ENCODE measurements around the gene EFNA5. TPM values are rescaled to one million over a fixed set of nuclear protein-coding genes. Genes with fewer than 3 reads are reported as not detected.
"Not testable (repeated sequence)": the region's sequence is repeated elsewhere in the genome, so short reads cannot be mapped to it uniquely, and the experiment has no call there.

The EFNA5 gene
- polyA plus RNA-seq, 3 donors, result 24.7 to 26.4 (median 24.7) TPM

GRCh38 chr5:107466233-107466769, 204.4 kb downstream of the EFNA5 start:
- DNase-seq, result peak; percentile 92

GRCh38 chr5:107464876-107465275, 205.9 kb downstream of the EFNA5 start:
- no peak for DNase-seq

GRCh38 chr5:107464416-107464815, 206.3 kb downstream of the EFNA5 start:
- DNase-seq, result no peak

GRCh38 chr5:107463731-107464130, 207.0 kb downstream of the EFNA5 start:
- no peak for DNase-seq

- DNase-seq, result no peak
Observed at GRCh38 chr5:107461770-107462169, 209.0 kb downstream of the EFNA5 start.

- DNase-seq, result no peak
Observed at GRCh38 chr5:107460789-107461188, 209.9 kb downstream of the EFNA5 start.

GRCh38 chr5:107459605-107460004, 211.1 kb downstream of the EFNA5 start:
- DNase-seq, result no peak

GRCh38 chr5:107458322-107458721, 212.4 kb downstream of the EFNA5 start:
- no peak for DNase-seq

- DNase-seq, result no peak
Observed at GRCh38 chr5:107457881-107458280, 212.9 kb downstream of the EFNA5 start.

GRCh38 chr5:107457138-107457537, 213.6 kb downstream of the EFNA5 start:
- no peak for DNase-seq

- DNase-seq, result no peak
Observed at GRCh38 chr5:107456281-107456715, 214.4 kb downstream of the EFNA5 start.

- peak; percentile 77 for DNase-seq
Observed at GRCh38 chr5:107455111-107455544, 215.6 kb downstream of the EFNA5 start.

GRCh38 chr5:107451827-107452226, 218.9 kb downstream of the EFNA5 start:
- DNase-seq, result not testable (repeated sequence)

- no peak for DNase-seq
Observed at GRCh38 chr5:107451028-107451427, 219.7 kb downstream of the EFNA5 start.

- no peak for DNase-seq
Observed at GRCh38 chr5:107450531-107450930, 220.2 kb downstream of the EFNA5 start.

GRCh38 chr5:107449369-107449768, 221.4 kb downstream of the EFNA5 start:
- DNase-seq, result no peak

GRCh38 chr5:107447587-107447986, 223.2 kb downstream of the EFNA5 start:
- no peak for DNase-seq

GRCh38 chr5:107446972-107447371, 223.8 kb downstream of the EFNA5 start:
- no peak for DNase-seq

GRCh38 chr5:107444300-107444699, 226.4 kb downstream of the EFNA5 start:
- DNase-seq, result no peak

GRCh38 chr5:107443897-107444296, 226.8 kb downstream of the EFNA5 start:
- no peak for DNase-seq

- DNase-seq, result no peak
Observed at GRCh38 chr5:107442452-107442851, 228.3 kb downstream of the EFNA5 start.

GRCh38 chr5:107439832-107440231, 230.9 kb downstream of the EFNA5 start:
- no peak for DNase-seq

- DNase-seq, result no peak
Observed at GRCh38 chr5:107437986-107438510, 232.7 kb downstream of the EFNA5 start.

GRCh38 chr5:107437154-107437553, 233.6 kb downstream of the EFNA5 start:
- no peak for DNase-seq

Data from renal pelvis (tissue), 4 donors.